K562 (cell line): ENCODE data around the gene ESPL1. TPM values are rescaled to one million over a fixed set of nuclear protein-coding genes. Genes with fewer than 3 reads are reported as not detected.

Experiments used
- ADNP ChIP-seq: fragments of 200-800 bp; sonication (Bioruptor generic); IDR thresholded peaks from 2 replicates; pipeline ENCODE4 v1.6.1; 2016; ENCODE audit warnings: missing genetic modification characterization, missing compliant biosample characterization
- ARID1B ChIP-seq: fragments of 450-650 bp; IDR thresholded peaks from 2 replicates; pipeline ENCODE4 v1.6.1; 2016; ENCODE audit warnings: antibody characterized with exemption, mild to moderate bottlenecking, inconsistent platforms
- DACH1 ChIP-seq: fragments of 450-650 bp; IDR thresholded peaks from 2 replicates; pipeline ENCODE4 v1.6.1; 2018; ENCODE audit not compliant: partially characterized antibody
- ELF1 ChIP-seq: fragments of 200-800 bp; sonication (Bioruptor generic); IDR thresholded peaks from 2 replicates; pipeline ENCODE4 v1.6.1; 2016; ENCODE audit warnings: missing genetic modification characterization, missing compliant biosample characterization
- KDM1A ChIP-seq, 2 experiments: fragments of 450-650 bp; IDR thresholded peaks; 2 replicates each; pipeline ENCODE4 v1.6.1; 2016; ENCODE audit warnings: mild to moderate bottlenecking in 2 of 2
- RBM25 ChIP-seq: fragments of 200-400 bp; formaldehyde crosslinking; IDR thresholded peaks from 2 replicates; pipeline ENCODE4 v1.6.1; 2018; ENCODE audit warnings: low read length, low read depth, moderate library complexity; ENCODE audit not compliant: severe bottlenecking
- SIN3B ChIP-seq: fragments of 450-650 bp; IDR thresholded peaks from 2 replicates; pipeline ENCODE4 v1.6.1; 2017; ENCODE audit warnings: low read depth, mild to moderate bottlenecking, moderate library complexity
- SMAD2 ChIP-seq: fragments of 150-350 bp; IDR thresholded peaks from 2 replicates; pipeline ENCODE4 v1.6.1; 2014; ENCODE audit warnings: low read depth, mild to moderate bottlenecking, low read length
- SOX6 ChIP-seq: fragments of 450-650 bp; IDR thresholded peaks from 2 replicates; pipeline ENCODE4 v1.6.1; 2014; ENCODE audit warnings: mild to moderate bottlenecking
- ZBTB49 ChIP-seq: sonication (generic); formaldehyde crosslinking; IDR thresholded peaks from 2 replicates; pipeline ENCODE4 v1.8.0; 2022; ENCODE audit warnings: missing genetic modification reagents, mild to moderate bottlenecking, borderline replicate concordance
- polyA plus RNA-seq, 8 experiments: library from polyadenylated mRNA; depleted of rRNA in 4 of 8; stranded (reverse) in 5 of 8; unstranded in 3 of 8; fragments of >200 nt; fragmentation: Nextera tagmentation in 2 of 8; fragmentation: Illumina TruSeq in 1 of 8; extraction: Ambion mirVana in 2 of 8; extraction: Trizol in 1 of 8; gene quantifications; 2 replicates each; pipeline versions ENCODE4 v1.2.1 to v1.2.3, GENCODE V29; 2011 to 2014; ENCODE audit warnings: inconsistent platforms in 1 of 8, missing spikeins in 1 of 8
- total RNA-seq, 7 experiments: library from RNA; depleted of rRNA in 6 of 7; stranded (reverse); fragments of >200 nt in 6 of 7; fragmentation: Illumina TruSeq in 2 of 7; extraction: Trizol in 2 of 7; gene quantifications; 2 replicates each; pipeline versions ENCODE4 v1.2.1 to v1.2.3, GENCODE V29; 2011 to 2021; ENCODE audit warnings: low replicate concordance in 1 of 7

ESPL1 gene
- total and polyA plus RNA-seq, 9 of the 15 experiments (the other 6 are each of a cell fraction or from before 2014, with no cell fraction given), result 1.2 to 55.0 (median 18.7) TPM

GRCh38 chr12:53258541-53259539 is 9.3 kb upstream of the ESPL1 start (continued):
- no peak for TF ChIP-seq ZBTB49 (CRISPR knock-in tag)
- TF ChIP-seq SOX6, result 0 out of 2 replicates have a peak, but pooled peaks have one; percentile 9
- peak; percentile 68 to 74 for TF ChIP-seq KDM1A (IDR thresholded peaks at IDR 0.05)
- peak; percentile 39; the same call in 1 of the 2 replicates for TF ChIP-seq ELF1 (tag)
- TF ChIP-seq RBM25, result peak; percentile 70
- TF ChIP-seq ADNP (tag), result 0 out of 2 replicates have a peak, but pooled peaks have one; percentile 29
- TF ChIP-seq ARID1B, result peak; percentile 36
- no peak for TF ChIP-seq SIN3B
- no peak for TF ChIP-seq DACH1
- TF ChIP-seq SMAD2, result no peak
